ENCODE measurements around the gene SPDEF.

DNA sequence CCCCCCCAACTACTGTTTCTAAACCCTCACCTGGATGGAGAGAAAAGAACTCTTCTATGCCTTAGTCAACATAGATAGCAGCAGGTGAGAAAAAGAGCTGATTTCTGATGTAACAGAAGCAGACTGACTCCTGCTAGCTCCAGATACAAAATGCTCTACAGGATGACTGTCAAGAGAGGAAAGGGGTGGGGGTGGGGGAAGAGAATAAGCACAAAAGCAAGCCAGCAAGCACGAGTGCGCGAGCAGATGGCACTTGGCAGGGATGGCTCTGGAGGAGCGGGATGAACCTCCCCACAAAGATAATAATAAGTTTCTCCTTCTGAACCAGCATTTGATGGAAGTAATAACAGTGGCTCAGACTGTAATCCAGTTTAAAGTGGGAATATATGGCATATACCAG lies 45.6 kb upstream of the SPDEF start:
- no peak for TF ChIP-seq POLR2AphosphoS5 (IDR thresholded peaks at IDR 0.05; ENCODE audit: insufficient read depth in 1 of 2, low read depth in 1 of 2)
- TF ChIP-seq, protein P1, sequence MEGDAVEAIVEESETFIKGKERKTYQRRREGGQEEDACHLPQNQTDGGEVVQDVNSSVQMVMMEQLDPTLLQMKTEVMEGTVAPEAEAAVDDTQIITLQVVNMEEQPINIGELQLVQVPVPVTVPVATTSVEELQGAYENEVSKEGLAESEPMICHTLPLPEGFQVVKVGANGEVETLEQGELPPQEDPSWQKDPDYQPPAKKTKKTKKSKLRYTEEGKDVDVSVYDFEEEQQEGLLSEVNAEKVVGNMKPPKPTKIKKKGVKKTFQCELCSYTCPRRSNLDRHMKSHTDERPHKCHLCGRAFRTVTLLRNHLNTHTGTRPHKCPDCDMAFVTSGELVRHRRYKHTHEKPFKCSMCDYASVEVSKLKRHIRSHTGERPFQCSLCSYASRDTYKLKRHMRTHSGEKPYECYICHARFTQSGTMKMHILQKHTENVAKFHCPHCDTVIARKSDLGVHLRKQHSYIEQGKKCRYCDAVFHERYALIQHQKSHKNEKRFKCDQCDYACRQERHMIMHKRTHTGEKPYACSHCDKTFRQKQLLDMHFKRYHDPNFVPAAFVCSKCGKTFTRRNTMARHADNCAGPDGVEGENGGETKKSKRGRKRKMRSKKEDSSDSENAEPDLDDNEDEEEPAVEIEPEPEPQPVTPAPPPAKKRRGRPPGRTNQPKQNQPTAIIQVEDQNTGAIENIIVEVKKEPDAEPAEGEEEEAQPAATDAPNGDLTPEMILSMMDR (IDR thresholded peaks at IDR 0.05) = no peak

Measured in vagina (tissue), 2 donors.